ENCODE measurements around the gene PIEZO2. TPM values are rescaled to one million over a fixed set of nuclear protein-coding genes. Genes with fewer than 3 reads are reported as not detected.

PIEZO2 gene
- total and polyA plus RNA-seq, 2 donors (not counting 1 experiment from before 2014, with no cell fraction given) = not detected

GRCh38 chr18:11113937-11114336 is 35.4 kb downstream of the PIEZO2 start:
- H2AFZ ChIP-seq (ENCODE audit: insufficient read depth, low read depth, low read length, poor library complexity, severe bottlenecking) = no peak overlapping the region
- H3K9ac ChIP-seq (ENCODE audit: low read length) = no peak overlapping the region
- no peak for ATAC-seq (ENCODE audit: low read depth)
- H3K36me3 ChIP-seq (replicated peaks in 1 of 2; ENCODE audit: control extremely low read depth in 1 of 2, control insufficient read depth in 1 of 2, extremely low read depth in 1 of 2, insufficient read depth in 2 of 2, low read length in 1 of 2) = no peaks in the 10 kb centered on the region
- no peaks in the 10 kb centered on the region for H3K79me2 ChIP-seq (ENCODE audit: control insufficient read depth, insufficient read depth, low read length)
- peaks cover 0 to 3% (median 0%) of the 10 kb centered on the region in 3 donors for H3K9me3 ChIP-seq (ENCODE audit: control extremely low read depth in 1 of 3, control insufficient read depth in 2 of 3, insufficient read depth in 1 of 3, low read length in 2 of 3)
- ChIA-PET CTCF (no interaction called here), POLR2A (no interaction called here)
- intact Hi-C loops (cut with micrococcal nuclease) = no loop called here
- no peaks in the 10 kb centered on the region for H3K4me1 ChIP-seq (ENCODE audit: control insufficient read depth in 2 of 2, insufficient read depth in 2 of 2, low read length in 2 of 2)
- TF ChIP-seq EZH2 (IDR thresholded peaks at IDR 0.05; ENCODE audit: borderline replicate concordance, insufficient read depth, low read depth, low read length, poor library complexity, severe bottlenecking) (no peak), CTCF (IDR thresholded peaks at IDR 0.05) (no peak)
- no peaks in the 10 kb centered on the region for H3K27me3 ChIP-seq (replicated peaks in 1 of 4; ENCODE audit: control extremely low read depth in 1 of 4, control insufficient read depth in 3 of 4, insufficient read depth in 4 of 4, low read length in 3 of 4)
- H4K20me1 ChIP-seq (ENCODE audit: control insufficient read depth, insufficient read depth, low read length, poor library complexity, severe bottlenecking) = no peaks in the 10 kb centered on the region
- H3K4me1 Mint-ChIP-seq = no peaks in the 10 kb centered on the region
- no CpG with 5 or more reads among the region's 2 CpGs for WGBS (ENCODE audit: insufficient coverage)
- no peaks in the 10 kb centered on the region for H3K27me3 Mint-ChIP-seq
- no peak overlapping the region for H3K27ac ChIP-seq (ENCODE audit: low read length in 2 of 2)
- no peak overlapping the region for H3K27ac Mint-ChIP-seq
- no peak overlapping the region for H3K4me2 ChIP-seq (replicated peaks; ENCODE audit: low read depth, low read length, poor library complexity, severe bottlenecking)
- no peak for DNase-seq
- H3K4me3 Mint-ChIP-seq = no peak overlapping the region
- no peak overlapping the region for H3K4me3 ChIP-seq (ENCODE audit: control extremely low read depth in 1 of 5, extremely low read depth in 1 of 5, insufficient read depth in 1 of 5, low read depth in 2 of 5, low read length in 4 of 5)
- H3K9me3 Mint-ChIP-seq (ENCODE audit: insufficient read depth) = no peaks in the 10 kb centered on the region

- POLR2A ChIA-PET = no interaction called here
- Histone ChIP-seq H3K27ac (ENCODE audit: low read length in 2 of 2) (no peak overlapping the region), H3K4me1 (ENCODE audit: control insufficient read depth in 2 of 2, insufficient read depth in 2 of 2, low read length in 2 of 2) (no peaks in the 10 kb centered on the region)
These were observed 36.3 kb downstream of the PIEZO2 start for GRCh38 chr18:11113046-11113548.

More at GRCh38 chr18:11113046-11113548, 36.3 kb downstream of the PIEZO2 start:
- no peaks in the 10 kb centered on the region for H3K4me1 Mint-ChIP-seq
- Histone ChIP-seq H3K4me2 (replicated peaks; ENCODE audit: low read depth, low read length, poor library complexity, severe bottlenecking) (no peak overlapping the region), H3K27me3 (replicated peaks in 1 of 4; ENCODE audit: control extremely low read depth in 1 of 4, control insufficient read depth in 3 of 4, insufficient read depth in 4 of 4, low read length in 3 of 4) (no peaks in the 10 kb centered on the region), H3K79me2 (ENCODE audit: control insufficient read depth, insufficient read depth, low read length) (no peaks in the 10 kb centered on the region), H3K9ac (ENCODE audit: low read length) (no peak overlapping the region), H3K9me3 (ENCODE audit: control extremely low read depth in 1 of 3, control insufficient read depth in 2 of 3, insufficient read depth in 1 of 3, low read length in 2 of 3) (peaks cover 0 to 3% (median 0%) of the 10 kb centered on the region in 3 donors), H3K4me3 (ENCODE audit: control extremely low read depth in 1 of 5, extremely low read depth in 1 of 5, insufficient read depth in 1 of 5, low read depth in 2 of 5, low read length in 4 of 5) (no peak overlapping the region), H4K20me1 (ENCODE audit: control insufficient read depth, insufficient read depth, low read length, poor library complexity, severe bottlenecking) (no peaks in the 10 kb centered on the region), H2AFZ (ENCODE audit: insufficient read depth, low read depth, low read length, poor library complexity, severe bottlenecking) (no peak overlapping the region), H3K36me3 (replicated peaks in 1 of 2; ENCODE audit: control extremely low read depth in 1 of 2, control insufficient read depth in 1 of 2, extremely low read depth in 1 of 2, insufficient read depth in 2 of 2, low read length in 1 of 2) (no peaks in the 10 kb centered on the region)
- intact Hi-C loops (cut with micrococcal nuclease) = no loop called here
- no peak overlapping the region for H3K27ac Mint-ChIP-seq
- no peaks in the 10 kb centered on the region for H3K9me3 Mint-ChIP-seq (ENCODE audit: insufficient read depth)
- H3K4me3 Mint-ChIP-seq = no peak overlapping the region
- CTCF ChIA-PET = no interaction called here
- ATAC-seq (ENCODE audit: low read depth) (no peak), DNase-seq (no peak)
- TF ChIP-seq EZH2 (IDR thresholded peaks at IDR 0.05; ENCODE audit: borderline replicate concordance, insufficient read depth, low read depth, low read length, poor library complexity, severe bottlenecking) (no peak), CTCF (IDR thresholded peaks at IDR 0.05) (no peak)
- 95% methylated on average over 3 of the region's 4 CpGs for WGBS (ENCODE audit: insufficient coverage)
- H3K27me3 Mint-ChIP-seq = no peaks in the 10 kb centered on the region

Data from B cell (primary cell).